Prostate gland (tissue), 2 donors: ENCODE measurements around the gene NLGN3. TPM values are rescaled to one million over a fixed set of nuclear protein-coding genes. Genes with fewer than 3 reads are reported as not detected.

Experiments used
- DNase-seq: peaks from one replicate; pipeline ENCODE4 v3.0.0-alpha.2; 2019; ENCODE audit warnings: low spot score
- H3K27ac ChIP-seq, 2 donors: fragments of 200-600 bp; sonication (generic); 2 replicates each; pipeline ENCODE4 v1.5.1; 2017 to 2019
- H3K27me3 ChIP-seq: fragments of 200-600 bp; sonication (generic); replicated peaks from 2 replicates; pipeline ENCODE4 v1.5.1; 2019; ENCODE audit not compliant: insufficient read depth
- H3K36me3 ChIP-seq, 2 donors: fragments of 200-600 bp; sonication (generic); 1 replicate in 1 of 2; 2 replicates in 1 of 2; pipeline versions ENCODE4 v1.5.1 to v1.8.1; 2017 to 2019
- H3K4me1 ChIP-seq: fragments of 200-600 bp; sonication (generic); replicated peaks from 2 replicates; pipeline ENCODE4 v1.5.1; 2019
- H3K4me3 ChIP-seq, 2 donors: fragments of 200-600 bp; sonication (generic); 2 replicates each; pipeline ENCODE4 v1.5.1; 2017 to 2019
- H3K9me3 ChIP-seq: fragments of 200-600 bp; sonication (generic); 2 replicates; pipeline ENCODE4 v1.5.1; 2017
- CTCF ChIP-seq, 4 experiments: fragments of 200-600 bp in 2 of 4; fragments of 450-650 bp in 2 of 4; sonication (generic) in 2 of 4; IDR thresholded peaks; 1 replicate in 3 of 4; 2 replicates in 1 of 4; pipeline ENCODE4 v1.5.1; 2016 to 2019; ENCODE audit warnings: antibody characterized with exemption in 4 of 4, mild to moderate bottlenecking in 2 of 4, moderate library complexity in 2 of 4
- POLR2A ChIP-seq: fragments of 450-650 bp; IDR thresholded peaks from one replicate; pipeline ENCODE4 v1.6.1; 2016; ENCODE audit warnings: antibody characterized with exemption, mild to moderate bottlenecking
- POLR2AphosphoS5 ChIP-seq: sonication (generic); formaldehyde crosslinking; IDR thresholded peaks from one replicate; pipeline ENCODE4 v1.6.1; 2017; ENCODE audit warnings: antibody characterized with exemption
- WGBS: methylation state at CpG from one replicate; pipeline ENCODE4 v1.1.5; 2018; 5-methylcytosine and 5-hydroxymethylcytosine counted together
- intact Hi-C: fragments of 100-400 bp; cut with DNase I; formaldehyde crosslinking; loops from one replicate; pipeline ENCODE4 v1.14.2; 2022
- total RNA-seq, 2 donors: library from RNA; depleted of rRNA; stranded (reverse); fragments of >200 nt; gene quantifications; one replicate each; pipeline ENCODE4 v1.1.0, GENCODE V29; 2016

NLGN3 gene
- total RNA-seq, 2 donors from 2014 or later: 1.4 to 9.4 TPM

GRCh38 chrX:71131510-71131909 lies 13.1 kb upstream of the NLGN3 start:
- Histone ChIP-seq H3K27me3 (no peaks in the 10 kb centered on the region), H3K9me3 (no peaks in the 10 kb centered on the region), H3K4me3 (no peak overlapping the region), H3K36me3 (no peaks in the 10 kb centered on the region), H3K27ac (no peak overlapping the region), H3K4me1 (no peaks in the 10 kb centered on the region)
- TF ChIP-seq POLR2A (no peak), POLR2AphosphoS5 (no peak)
- WGBS: 67% methylated on average over 2 of the region's 4 CpGs
- no peak for DNase-seq
- intact Hi-C loops: no loop called here

- Histone ChIP-seq H3K4me1 (no peaks in the 10 kb centered on the region), H3K27me3 (no peaks in the 10 kb centered on the region), H3K9me3 (no peaks in the 10 kb centered on the region), H3K4me3 (no peak overlapping the region), H3K27ac (no peak overlapping the region), H3K36me3 (no peaks in the 10 kb centered on the region)
- no peak for DNase-seq
- 85% methylated on average over 3 of the region's 6 CpGs for WGBS
- no peak for TF ChIP-seq CTCF (IDR thresholded peaks at IDR 0.05)
- no peak for TF ChIP-seq POLR2AphosphoS5
- no peak for TF ChIP-seq POLR2A
- intact Hi-C loops: no loop called here
These were observed 4.2 kb upstream of the NLGN3 start for GRCh38 chrX:71140440-71140839.

GRCh38 chrX:71143508-71143907 lies 1.1 kb upstream of the NLGN3 start:
- H3K4me1 ChIP-seq: no peaks in the 10 kb centered on the region
- H3K27me3 ChIP-seq: no peaks in the 10 kb centered on the region
- no peaks in the 10 kb centered on the region for H3K9me3 ChIP-seq
- no peak overlapping the region for H3K27ac ChIP-seq
- peak; percentile 26 for DNase-seq
- intact Hi-C loops: no loop called here
- H3K4me3 ChIP-seq: no peak overlapping the region
- H3K36me3 ChIP-seq: no peaks in the 10 kb centered on the region
- TF ChIP-seq POLR2A: no peak
- peak; percentile 13 for TF ChIP-seq POLR2AphosphoS5
- WGBS: 13% methylated on average over 6 of the region's 6 CpGs

GRCh38 chrX:71147496-71148277 lies 3.0 kb downstream of the NLGN3 start:
- DNase-seq: no peak
- intact Hi-C loops: no loop called here
- Histone ChIP-seq H3K27ac (no peak overlapping the region), H3K27me3 (no peaks in the 10 kb centered on the region), H3K9me3 (no peaks in the 10 kb centered on the region), H3K4me3 (no peak overlapping the region), H3K36me3 (no peaks in the 10 kb centered on the region), H3K4me1 (no peaks in the 10 kb centered on the region)
- 65% methylated on average over 16 of the region's 28 CpGs for WGBS
- TF ChIP-seq CTCF (IDR thresholded peaks at IDR 0.05) (no peak), POLR2AphosphoS5 (no peak), POLR2A (no peak)

GRCh38 chrX:71148278-71148663 lies 3.6 kb downstream of the NLGN3 start:
- no peaks in the 10 kb centered on the region for H3K27me3 ChIP-seq
- no peaks in the 10 kb centered on the region for H3K4me1 ChIP-seq
- DNase-seq: no peak
- H3K36me3 ChIP-seq: no peaks in the 10 kb centered on the region
- H3K4me3 ChIP-seq: no peak overlapping the region
- no peaks in the 10 kb centered on the region for H3K9me3 ChIP-seq
- H3K27ac ChIP-seq: no peak overlapping the region
- TF ChIP-seq POLR2A: no peak
- TF ChIP-seq CTCF (IDR thresholded peaks at IDR 0.05): no peak
- no peak for TF ChIP-seq POLR2AphosphoS5
- WGBS: 100% methylated on average over 1 of the region's 8 CpGs
- intact Hi-C loops: no loop called here

GRCh38 chrX:71151366-71151765 lies 6.7 kb downstream of the NLGN3 start:
- no peak for TF ChIP-seq POLR2AphosphoS5
- WGBS: 67% methylated on average over 7 of the region's 7 CpGs
- intact Hi-C loops: no loop called here
- Histone ChIP-seq H3K27me3 (no peaks in the 10 kb centered on the region), H3K9me3 (no peaks in the 10 kb centered on the region), H3K4me1 (no peaks in the 10 kb centered on the region), H3K27ac (no peak overlapping the region), H3K36me3 (no peaks in the 10 kb centered on the region), H3K4me3 (no peak overlapping the region)
- no peak for DNase-seq
